Osteocyte (in vitro differentiated cells): ENCODE results near the gene VSTM2L. TPM values are rescaled to one million over a fixed set of nuclear protein-coding genes. Genes with fewer than 3 reads are reported as not detected.

Experiments
- DNase-seq: peaks from one replicate; pipeline ENCODE4 v3.0.0; 2021; ENCODE audit warnings: mixed read lengths; ENCODE audit not compliant: unreplicated experiment; ENCODE audit errors: extremely low spot score
- H3K27ac Mint-ChIP-seq: one replicate; pipeline ENCODE4 v1.8.0; 2021; ENCODE audit warnings: mild to moderate bottlenecking, mixed read lengths; ENCODE audit not compliant: unreplicated experiment
- H3K27me3 Mint-ChIP-seq: one replicate; pipeline ENCODE4 v1.8.0; 2021; ENCODE audit warnings: mixed read lengths; ENCODE audit not compliant: unreplicated experiment
- H3K36me3 Mint-ChIP-seq: one replicate; pipeline ENCODE4 v1.8.0; 2021; ENCODE audit warnings: mixed read lengths; ENCODE audit not compliant: unreplicated experiment
- H3K4me1 Mint-ChIP-seq: one replicate; pipeline ENCODE4 v1.8.0; 2021; ENCODE audit warnings: mixed read lengths; ENCODE audit not compliant: unreplicated experiment
- H3K4me3 Mint-ChIP-seq: one replicate; pipeline ENCODE4 v1.8.0; 2021; ENCODE audit warnings: mild to moderate bottlenecking, moderate library complexity, mixed read lengths; ENCODE audit not compliant: unreplicated experiment
- H3K9me3 Mint-ChIP-seq: one replicate; pipeline ENCODE4 v1.8.0; 2021; ENCODE audit warnings: mixed read lengths; ENCODE audit not compliant: unreplicated experiment
- total RNA-seq: library from RNA; stranded (reverse); gene quantifications from 2 replicates; pipeline ENCODE4 v1.2.1, GENCODE V29; 2021
- TF ChIP-seq, protein P1 (sequence below): fragments of 200-600 bp; sonication (generic); IDR thresholded peaks from 2 replicates; pipeline ENCODE4 v1.5.0; 2021; ENCODE audit warnings: antibody characterized with exemption, mild to moderate bottlenecking, moderate library complexity

Gene VSTM2L
- total RNA-seq, 1 donor from 2014 or later: 14.7 TPM

DNA sequence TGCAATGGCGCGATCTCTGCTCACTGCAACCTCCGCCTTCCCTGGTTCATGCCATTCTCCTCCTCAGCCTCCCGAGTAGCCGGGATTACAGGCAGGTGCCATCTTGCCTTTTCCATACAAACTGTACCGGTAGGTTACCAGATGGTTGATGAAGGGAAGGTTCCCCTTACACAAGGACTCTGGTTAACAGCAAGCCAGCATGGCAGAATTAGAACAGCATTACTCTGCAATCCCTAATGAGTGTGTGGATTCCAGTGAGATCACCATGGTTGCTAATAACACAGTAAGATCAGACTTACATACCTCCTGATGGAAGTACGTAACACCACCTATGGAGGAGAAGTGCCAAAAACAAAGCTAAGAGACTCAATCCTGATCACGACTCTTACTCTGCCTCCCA lies 78.6 kb downstream of the VSTM2L start:
- Mint-ChIP-seq H3K4me1 (peaks cover 19% of the 10 kb centered on the region), H3K4me3 (no peak overlapping the region), H3K27me3 (peaks cover 7% of the 10 kb centered on the region), H3K36me3 (peaks cover 14% of the 10 kb centered on the region), H3K9me3 (no peaks in the 10 kb centered on the region), H3K27ac (no peak overlapping the region)
- DNase-seq: no peak
- TF ChIP-seq, protein P1, sequence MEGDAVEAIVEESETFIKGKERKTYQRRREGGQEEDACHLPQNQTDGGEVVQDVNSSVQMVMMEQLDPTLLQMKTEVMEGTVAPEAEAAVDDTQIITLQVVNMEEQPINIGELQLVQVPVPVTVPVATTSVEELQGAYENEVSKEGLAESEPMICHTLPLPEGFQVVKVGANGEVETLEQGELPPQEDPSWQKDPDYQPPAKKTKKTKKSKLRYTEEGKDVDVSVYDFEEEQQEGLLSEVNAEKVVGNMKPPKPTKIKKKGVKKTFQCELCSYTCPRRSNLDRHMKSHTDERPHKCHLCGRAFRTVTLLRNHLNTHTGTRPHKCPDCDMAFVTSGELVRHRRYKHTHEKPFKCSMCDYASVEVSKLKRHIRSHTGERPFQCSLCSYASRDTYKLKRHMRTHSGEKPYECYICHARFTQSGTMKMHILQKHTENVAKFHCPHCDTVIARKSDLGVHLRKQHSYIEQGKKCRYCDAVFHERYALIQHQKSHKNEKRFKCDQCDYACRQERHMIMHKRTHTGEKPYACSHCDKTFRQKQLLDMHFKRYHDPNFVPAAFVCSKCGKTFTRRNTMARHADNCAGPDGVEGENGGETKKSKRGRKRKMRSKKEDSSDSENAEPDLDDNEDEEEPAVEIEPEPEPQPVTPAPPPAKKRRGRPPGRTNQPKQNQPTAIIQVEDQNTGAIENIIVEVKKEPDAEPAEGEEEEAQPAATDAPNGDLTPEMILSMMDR: no peak

DNA sequence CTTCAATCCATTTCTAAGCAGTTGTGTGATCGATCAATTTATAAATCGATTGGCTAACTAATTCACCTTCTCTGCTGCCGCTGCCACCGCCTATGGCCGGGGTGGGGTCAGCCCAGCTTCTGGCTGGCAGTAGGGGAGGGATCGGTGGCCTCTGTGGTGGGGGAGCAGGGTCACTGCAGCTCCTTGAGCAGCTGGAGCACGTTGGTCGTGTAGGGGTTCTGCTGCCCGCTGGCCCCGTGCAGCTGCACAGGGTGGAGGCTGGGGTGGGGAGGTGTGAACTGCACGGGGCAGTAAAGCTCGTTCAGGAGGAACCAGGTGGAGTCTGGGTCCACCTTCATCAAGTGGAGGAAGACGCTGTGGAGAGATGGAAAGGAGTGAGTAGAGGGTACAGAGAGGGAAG lies 80.4 kb downstream of the VSTM2L start:
- Mint-ChIP-seq H3K36me3 (peaks cover 14% of the 10 kb centered on the region), H3K9me3 (no peaks in the 10 kb centered on the region), H3K27ac (no peak overlapping the region), H3K4me3 (no peak overlapping the region), H3K27me3 (no peaks in the 10 kb centered on the region), H3K4me1 (peaks cover 31% of the 10 kb centered on the region)
- TF ChIP-seq, protein P1: no peak
- DNase-seq: no peak

DNA sequence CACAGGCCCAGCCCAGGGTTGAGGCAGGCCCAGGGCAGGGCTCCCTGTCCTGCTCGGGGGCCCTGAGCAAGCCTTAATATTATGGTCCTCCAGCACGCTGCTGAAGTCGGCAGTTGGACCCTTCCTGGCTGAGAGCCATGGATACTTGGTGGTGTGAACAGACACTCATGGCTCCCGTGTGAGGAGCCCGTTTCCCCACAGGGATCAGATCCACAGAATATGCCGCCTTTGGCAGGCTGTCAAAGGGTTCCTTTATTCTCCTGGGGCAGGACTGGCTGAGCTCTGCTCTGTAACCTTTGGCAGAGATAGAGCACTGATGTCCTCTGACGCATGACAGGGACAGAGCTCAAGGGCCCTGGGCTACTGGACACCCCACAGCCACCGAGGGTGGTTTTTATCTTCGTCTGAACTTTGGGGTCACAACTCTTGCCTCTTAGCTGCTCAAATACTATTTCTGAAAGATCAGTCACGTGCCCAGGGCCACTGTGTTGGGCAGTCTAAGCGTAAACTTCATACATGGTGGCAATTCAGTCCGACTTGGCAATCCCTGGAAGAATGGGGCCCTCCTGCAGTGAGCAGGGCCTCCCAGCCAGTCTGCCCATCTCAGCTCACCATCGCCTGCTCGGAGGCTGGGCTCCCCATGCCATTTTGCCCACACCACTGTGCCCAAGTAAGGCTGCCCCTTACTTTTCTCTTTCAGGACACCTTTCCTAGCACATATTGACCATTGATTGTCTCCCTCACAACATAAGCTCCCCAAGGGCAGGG lies 81.3 kb downstream of the VSTM2L start:
- peaks cover 17% of the 10 kb centered on the region for H3K36me3 Mint-ChIP-seq
- no peak for DNase-seq
- peaks cover 38% of the 10 kb centered on the region for H3K4me1 Mint-ChIP-seq
- H3K4me3 Mint-ChIP-seq: no peak overlapping the region
- H3K27me3 Mint-ChIP-seq: no peaks in the 10 kb centered on the region
- TF ChIP-seq, protein P1: no peak
- H3K9me3 Mint-ChIP-seq: no peaks in the 10 kb centered on the region
- no peak overlapping the region for H3K27ac Mint-ChIP-seq

DNA sequence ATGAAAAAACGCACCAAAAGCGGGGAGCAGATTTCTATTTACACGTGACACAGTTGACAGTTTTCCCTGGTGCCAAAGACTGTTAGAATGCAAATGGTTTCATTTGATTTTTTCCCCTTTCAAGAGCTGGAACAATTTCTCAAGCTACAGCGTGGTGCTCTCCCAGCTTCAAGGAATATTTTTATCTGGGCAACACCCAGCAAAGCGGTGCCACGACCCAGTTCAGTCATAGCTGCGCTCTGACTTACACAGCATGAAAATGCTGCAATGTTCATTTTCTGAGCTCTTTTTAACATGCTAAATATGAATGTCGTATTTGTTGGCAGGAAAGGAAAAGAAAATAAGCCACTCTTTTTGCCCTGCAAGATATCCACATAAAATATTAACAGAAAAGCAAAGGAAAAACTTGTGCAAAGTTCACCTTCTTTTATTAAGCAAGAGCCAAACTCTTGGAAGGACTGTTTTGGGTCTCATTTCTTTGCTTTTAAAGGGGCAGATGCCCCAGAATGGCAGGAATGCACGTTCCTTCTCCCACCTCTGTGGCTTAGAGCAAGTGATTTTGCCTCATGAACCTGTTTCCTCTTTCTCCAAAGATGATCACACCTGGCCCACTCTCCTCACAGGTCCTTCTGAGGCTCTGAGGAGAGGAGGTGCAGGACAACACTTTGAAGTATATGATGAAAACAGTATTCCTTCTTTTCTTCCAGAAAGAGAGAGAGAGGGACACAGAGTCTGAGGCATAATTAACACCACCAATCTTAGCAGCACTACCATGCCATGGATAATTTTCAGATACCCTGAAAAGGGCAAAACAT lies 83.3 kb downstream of the VSTM2L start:
- Mint-ChIP-seq H3K36me3 (peaks cover 17% of the 10 kb centered on the region), H3K4me3 (no peak overlapping the region), H3K27ac (peak overlapping the region; percentile 86), H3K27me3 (no peaks in the 10 kb centered on the region), H3K4me1 (peaks cover 54% of the 10 kb centered on the region), H3K9me3 (no peaks in the 10 kb centered on the region)
- DNase-seq: no peak
- TF ChIP-seq, protein P1: no peak
